Measurements from ENCODE around the gene TP53I11.

Gene TP53I11

DNA sequence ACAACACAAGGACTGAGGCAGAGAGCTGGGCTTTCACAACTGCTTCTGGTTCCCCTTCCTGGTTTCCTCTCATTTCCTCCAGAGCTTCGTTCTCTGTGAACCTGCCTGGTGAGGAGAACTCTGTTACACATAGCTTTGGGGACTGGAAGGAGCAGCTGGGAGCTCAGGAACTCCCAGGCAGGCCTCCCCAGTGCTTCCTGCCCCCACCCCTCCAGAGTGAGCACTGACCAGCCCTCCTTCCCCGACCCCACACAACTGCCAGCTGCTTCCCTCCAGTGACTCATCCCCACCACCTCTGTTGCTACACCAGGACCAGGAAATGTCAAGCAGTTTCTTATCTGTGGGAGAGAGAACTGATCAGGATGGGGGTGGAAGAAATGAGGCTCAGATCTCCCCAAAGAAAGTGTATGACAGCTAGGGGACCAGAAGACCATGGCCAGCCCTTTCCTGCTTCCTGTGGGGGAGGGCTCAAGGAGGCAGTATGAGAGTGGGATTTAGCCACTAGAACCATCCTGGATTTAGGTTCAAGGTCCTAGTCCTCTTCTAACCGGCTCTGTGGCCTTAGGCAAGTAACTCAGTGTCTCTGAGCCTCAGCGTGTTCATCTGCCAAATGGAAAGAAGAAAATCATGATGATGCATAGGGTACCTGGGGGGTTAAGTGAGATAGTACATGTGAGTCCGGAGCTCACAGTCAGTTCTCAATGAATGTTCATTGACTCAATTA, 4.5 kb upstream of the TP53I11 start:
- no peak for DNase-seq

DNA sequence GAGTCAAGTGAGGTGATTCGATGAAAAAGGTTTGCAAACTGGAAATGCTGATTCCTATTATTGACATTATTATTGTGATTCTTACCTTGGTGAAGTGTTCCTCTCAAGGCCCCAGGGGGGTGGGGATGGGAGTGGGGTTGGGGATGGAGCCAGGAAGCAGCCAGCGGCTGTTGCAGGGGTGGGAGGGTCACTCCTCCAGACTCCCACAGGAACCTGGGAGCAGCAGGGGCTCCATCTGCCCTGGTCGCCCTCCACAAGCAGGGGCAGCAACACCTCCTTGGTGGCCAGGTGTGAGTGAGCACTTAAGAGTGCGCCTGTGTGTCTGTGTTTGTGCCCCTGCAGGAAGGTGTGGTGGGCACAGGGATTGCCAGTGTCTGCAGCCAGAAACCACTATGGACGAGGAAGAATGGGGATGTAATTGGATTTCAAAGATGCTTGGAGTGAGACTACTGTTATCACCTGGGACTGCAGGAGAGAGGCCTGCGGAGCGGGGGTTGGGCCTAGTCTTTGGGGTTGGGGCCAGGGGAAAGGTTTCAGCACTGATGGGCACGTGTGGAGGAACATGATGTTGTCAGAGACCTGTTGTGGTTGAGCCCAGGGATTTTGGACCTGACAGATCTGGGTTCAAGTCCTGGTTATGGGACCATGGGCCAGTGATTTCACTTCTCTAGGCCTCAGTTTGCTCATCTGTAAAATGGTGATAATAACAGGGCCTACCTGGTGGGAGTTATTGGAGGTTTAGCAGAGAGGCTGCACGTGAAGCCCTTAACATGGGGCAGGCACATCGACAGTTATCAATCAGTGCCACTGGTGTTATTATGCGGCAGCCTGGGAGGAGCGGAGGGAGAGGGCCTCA, 3.6 kb upstream of the TP53I11 start:
- DNase-seq = no peak

DNA sequence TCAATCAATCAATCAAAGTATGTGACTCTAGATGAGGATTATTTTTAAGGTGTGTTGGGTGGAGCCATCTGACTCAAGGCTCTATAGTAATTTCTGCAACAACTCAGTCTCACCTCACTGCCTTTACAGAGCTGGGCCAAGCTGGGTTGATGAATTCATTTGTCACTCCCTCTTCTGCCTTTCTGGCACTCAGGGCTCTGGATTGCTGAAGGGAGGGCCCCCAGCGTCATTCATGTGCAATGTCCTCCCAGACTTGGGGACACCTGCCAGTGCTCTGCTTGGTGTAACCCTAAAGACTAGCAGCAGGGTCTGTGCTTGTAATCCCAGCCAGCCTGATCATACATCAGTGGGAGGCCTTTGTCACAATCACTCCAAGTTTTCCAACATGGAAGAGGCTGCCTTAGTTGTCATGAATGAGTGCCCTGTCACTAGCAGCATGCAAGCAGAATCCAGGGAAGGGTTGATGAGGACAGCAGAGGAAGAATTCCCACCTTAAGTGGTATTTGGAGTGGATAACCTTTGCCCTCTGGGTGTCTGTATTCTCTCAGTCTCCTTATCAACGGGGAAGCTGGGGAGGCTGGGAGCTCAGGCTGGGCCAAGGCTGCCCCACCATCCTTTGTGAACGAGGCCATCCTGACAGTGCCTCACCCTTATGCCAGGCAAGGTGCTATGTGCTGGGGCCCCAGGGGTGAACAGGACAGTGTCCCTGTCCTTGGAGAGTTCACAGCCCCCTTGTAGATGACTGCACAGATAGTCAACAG, 2.0 kb upstream of the TP53I11 start:
- DNase-seq = no peak

DNA sequence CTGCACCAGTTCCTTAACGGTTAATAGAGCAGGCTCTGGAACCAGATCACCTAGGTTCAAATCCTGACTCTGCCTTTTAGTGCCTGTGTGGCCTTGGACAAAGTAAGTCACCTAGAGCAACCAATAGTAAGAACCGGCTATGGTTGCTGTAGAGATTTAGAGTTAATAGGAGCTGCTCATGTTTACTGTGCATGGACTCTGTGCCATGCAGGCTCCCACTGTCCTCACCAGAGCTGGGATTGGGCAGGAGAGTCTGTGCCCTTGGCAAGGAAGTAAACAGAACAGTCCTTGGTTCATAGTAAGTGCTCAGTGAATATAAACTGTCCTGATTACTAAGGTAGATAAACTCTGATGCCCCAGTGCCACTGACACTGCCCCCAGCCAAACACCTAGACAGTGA, 1.4 kb upstream of the TP53I11 start:
- DNase-seq = no peak

DNA sequence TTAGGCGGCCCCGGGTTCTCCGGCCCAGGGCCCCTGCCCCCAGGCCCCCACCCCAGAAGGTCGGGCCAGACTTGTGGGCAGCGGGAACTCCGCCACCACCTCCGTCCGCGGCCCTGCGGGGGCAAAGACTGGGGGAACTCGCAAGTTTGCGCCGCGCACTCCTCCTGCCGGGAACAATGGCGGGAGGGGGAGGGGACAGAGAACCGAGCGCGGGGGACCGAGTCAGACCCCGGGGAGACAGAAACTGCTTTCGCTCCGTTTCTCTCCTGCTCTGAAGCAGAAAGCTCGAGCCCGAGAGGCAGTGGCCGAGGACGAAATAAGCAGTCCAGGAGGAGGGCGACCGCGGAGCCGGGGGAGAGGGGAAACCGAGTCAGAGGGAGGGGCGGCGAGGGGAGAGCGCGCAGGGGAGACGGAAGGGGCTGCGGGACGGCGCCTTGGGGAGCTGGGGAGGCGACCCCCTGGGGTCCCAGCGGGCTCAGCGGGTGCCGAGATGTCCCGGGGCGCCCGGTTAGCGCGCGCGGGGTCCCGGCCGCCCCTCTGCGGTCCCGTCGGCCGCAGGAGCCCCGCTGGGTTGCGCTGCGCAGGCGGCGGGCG, 555 bp downstream of the TP53I11 start:
- DNase-seq = no peak

DNA sequence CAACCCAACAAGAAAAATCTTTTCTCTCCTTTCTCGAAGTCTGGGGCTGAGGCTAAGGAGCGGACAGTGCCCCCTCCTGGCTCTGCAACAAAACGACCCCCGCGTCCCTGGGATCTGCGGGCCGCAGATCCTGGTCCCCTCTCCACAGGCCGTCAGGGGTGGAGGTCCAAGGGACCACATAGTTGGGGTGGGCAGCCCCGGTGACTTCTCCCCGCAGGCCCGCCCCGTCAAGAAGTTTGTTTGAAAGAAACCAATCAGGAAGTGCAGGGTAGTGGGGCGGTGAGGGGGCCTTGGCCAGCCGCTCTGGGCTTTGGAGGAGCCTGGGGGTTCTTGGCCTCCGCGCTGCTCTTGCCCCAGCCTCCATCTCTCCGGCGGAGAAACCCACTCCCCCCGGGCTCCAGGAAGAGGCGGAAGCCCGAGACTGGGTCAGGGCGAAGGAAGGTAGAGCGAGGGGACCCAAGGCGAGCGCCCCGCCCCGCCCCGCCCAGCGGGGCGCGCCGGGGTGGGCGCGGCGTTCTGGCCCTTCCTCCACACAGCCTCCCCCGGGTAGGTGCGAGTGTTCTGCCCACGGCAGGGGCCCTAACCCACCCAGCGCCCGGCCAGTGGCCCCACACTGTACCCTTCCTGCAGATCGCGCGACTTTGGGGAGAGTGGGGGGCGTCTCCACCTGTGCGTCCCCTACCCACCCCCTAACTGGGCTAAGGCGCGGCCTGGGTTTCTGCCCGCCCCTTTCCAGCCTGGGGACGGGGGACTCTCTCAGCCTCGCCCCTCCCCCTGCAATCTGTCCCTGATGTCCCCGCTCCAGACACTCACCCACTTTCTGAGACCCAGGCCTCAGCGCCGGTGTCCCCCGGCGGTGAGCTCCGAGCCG, 1.3 kb downstream of the TP53I11 start:
- no peak for DNase-seq

DNA sequence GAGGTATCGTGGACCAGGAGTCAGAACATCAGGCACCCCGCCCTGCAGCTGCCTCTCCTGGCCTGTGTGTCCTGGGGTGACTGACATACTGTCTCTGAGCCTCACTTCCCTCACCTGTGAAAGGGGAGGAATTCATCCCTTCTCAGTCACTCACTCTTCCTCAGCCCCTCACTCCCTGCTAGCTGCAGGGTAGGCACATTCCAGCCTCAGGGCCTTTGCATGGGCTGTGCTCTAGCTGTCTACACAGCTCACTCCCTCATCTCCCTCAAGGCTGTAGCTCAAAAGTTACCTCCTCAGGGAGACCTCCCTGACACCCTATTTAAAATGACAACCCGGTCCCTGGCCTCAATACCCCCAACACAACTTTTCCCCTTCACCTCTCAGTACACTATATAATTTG, 2.5 kb downstream of the TP53I11 start:
- DNase-seq = no peak

DNA sequence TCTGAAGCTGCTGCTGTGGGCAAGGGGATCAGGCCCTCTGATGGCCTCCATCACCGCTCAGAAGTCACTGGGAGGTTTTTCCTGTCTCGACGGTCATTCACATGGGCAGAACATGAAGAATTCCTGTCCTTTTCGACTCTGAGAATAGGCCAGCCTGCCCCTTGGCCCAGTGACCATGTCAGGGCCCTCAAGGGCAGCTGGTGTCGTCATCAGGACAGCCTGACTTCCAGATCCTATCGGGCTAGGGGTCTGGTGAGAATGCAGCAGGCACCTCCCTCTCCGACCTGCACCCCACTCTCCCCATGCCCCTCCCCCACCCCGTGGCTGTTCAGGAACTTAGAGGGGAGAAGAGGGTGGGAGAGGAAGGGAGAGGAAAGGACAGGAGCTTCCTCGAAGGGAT, 3.6 kb downstream of the TP53I11 start:
- no peak for DNase-seq

DNA sequence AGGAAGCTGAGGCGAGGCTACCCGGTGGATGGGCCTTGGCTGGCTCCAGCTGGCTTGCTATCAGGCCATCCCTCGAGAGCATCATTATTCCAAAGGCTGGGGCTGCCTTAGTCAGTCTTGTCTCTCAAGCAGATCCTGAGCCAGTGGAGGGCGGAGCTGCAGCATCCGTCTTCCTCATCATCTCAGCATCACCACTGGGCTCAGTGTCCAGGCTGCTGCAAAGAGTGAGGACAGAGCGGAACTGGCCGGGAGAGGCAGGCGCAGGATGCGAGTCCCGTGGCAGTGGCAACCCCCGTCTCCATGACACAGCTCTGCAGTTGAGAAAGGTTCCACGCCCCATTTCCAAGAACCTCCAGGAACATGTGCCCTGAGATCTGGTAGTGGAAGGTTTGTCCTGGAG, 4.4 kb downstream of the TP53I11 start:
- DNase-seq = no peak

DNA sequence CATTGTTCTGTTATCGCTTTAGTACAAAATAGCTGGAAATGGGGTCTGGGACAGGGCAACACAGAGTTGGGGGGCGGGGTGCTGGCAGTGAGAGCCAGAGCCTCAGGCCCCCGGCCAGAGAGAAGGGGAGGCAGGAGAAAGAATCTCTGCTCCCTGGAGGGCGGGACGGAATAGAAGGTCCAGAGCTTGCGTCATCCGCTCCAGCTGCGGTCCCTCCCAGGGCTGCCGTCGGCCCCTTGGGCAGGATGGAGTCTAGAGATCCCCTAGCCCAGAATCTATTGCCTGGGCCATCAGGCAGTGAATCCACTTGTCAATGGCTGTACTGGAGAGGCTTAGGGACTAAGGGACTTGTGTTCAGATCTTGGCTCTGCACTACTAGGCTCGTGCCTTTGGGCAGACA, 5.0 kb downstream of the TP53I11 start:
- DNase-seq = no peak

DNA sequence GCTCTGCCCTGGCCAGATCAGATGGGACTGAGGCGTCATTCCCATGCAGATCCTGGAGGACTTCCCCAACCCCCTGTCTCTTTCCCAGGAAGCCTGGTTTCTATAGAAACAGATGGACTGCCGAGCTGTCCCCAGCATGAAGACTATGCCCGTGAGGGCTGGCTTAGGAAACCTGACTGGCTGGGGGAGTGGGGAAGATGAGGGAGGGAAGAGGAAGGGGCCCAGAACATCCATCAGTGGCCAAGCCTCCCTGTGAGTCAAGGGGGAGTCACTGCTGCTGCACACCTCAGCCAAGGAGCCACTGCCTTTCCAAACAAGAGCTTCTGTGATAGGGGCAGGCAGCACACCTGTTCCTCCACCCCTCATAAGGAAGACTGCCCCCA, 5.8 kb downstream of the TP53I11 start:
- no peak for DNase-seq

DNA sequence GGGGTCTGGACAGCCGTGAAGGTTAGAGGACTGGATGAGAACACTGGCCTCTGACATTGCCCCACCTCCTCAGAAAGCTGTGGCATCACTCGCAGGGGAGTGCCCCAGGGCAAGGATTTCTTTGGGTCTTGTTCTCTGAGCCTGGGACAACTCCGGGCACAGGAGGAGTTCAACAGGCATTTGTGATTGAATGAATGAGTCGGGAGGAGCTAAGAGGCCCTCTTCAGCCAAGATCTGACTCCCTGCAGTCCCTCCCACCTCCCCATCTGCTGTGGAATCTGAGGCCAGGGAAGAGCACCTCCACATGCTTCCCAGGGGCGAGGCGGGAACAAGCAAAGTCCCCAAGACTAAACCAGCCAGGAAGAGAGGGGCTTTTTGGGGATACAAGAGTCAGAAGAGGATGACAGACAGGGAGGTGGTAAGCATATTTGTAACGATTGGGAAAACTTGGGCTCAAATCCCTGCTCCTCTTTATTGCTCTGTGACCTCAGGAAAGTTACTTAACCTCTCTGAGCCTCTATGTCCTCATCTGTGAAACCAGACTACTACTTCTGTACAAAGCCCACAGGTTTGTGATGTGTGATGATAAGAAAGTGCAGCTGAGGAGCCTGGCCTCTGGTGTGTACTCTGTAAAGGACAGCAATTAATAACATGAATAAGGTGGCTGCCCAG, 6.4 kb downstream of the TP53I11 start:
- DNase-seq = no peak

DNA sequence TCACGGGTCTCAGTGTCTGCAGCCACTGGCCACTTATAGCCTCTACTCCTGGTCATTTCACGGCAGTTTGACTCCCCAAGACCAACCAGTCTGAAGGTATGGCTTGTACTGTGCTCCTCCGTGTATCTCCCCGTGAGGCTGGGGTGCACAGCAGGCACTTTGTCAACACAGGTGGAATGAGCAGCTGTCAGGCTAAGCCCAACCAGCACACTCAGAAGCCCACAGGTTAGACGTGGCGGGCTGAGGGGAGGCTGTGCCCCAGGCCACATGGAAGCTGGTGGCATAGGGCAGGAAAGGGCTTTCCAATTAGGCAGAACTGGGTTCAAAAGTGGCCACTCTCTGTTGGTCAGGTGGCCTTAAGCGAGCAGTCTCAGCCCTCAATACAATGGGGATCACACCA, 7.0 kb downstream of the TP53I11 start:
- no peak for DNase-seq

DNA sequence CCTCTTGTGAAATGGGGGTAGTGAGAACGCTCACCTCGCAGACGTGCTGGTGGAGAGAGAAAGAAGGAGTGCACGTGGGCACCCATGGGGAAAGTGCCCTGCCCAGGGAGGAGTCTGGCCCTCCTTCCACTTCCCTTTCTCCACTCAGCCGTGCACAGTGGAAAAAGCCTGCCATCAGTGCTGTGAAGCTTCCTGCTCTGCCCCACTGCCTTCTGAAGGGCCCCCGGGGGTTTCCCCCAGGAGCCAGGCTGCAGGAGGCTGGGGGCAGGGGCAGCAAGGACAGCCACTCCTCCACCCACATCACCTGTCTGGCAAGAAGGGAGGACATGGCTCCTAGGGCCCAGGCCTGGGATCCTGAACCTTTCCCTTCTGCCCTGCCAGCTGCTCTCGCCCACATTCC, 7.6 kb downstream of the TP53I11 start:
- DNase-seq = no peak

DNA sequence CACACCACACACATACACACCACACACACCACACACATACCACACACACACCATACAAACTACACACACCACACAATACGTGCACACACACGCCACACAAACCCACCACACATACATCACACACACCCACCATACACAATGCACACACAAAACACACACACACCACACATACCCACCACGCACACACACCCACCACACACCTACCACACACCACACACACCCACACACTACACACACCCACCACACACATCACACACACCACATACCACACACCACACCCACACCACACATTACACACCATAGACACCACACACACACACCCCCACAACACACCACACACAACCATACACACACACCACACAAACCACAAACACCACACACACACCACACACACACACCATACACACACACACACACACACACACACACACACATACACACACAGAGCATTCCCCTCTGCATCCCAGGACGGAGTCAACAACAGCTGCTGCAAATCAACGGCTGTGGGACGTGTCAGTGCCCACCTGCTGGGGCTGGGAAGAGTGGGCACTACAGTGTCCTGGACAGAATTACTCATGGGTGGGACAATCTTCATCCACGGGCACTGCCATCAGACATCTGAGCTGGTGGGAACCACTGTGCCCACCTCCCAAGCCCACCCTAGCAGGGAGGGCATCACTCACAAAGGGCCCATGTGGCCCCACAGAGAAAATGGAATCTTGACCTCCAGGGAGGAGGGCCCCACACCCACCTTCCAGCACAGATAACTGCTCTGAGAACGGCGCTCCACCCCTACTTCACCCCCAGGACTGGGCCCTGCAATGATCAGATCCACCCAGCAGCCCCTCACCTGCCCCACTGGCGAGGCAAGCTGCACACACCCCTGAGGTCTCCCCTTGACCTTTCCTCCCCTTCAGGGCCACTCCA, 8.4 kb downstream of the TP53I11 start:
- no peak for DNase-seq

DNA sequence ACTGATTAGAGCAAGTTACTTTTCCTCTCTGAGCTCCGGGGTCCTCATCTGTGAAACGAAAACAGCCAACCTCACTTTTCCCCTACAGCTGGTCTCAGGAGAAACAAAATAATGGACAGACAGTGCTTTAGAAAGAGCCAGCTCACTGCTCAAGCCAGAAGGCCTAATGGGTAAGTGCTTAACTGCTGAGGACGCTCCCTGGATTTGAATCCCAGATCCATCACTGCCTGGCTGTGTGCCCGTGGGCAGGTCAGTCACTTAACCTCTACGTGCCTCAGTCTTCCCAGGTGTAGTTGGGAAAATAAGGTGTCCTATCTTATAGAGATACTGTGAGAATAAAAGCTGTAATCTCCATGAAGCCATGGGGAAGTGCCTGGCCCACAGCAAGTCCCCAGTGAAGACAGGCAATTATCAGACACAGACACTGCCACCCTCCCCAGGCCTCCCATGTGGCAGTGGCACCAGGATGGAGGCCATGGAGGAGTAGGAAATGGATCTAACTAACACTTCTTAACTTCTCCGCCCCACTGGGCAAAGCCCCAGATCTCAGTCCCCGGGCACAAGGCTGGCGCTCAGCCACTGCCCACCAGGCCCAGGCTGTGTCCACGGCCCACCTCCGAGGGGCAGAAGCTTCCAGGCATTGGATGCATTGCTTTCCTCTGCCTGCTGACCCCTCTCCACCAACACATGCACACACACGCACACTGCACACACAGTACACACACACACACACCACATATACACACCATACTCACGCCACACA, 9.2 kb downstream of the TP53I11 start:
- no peak for DNase-seq

DNA sequence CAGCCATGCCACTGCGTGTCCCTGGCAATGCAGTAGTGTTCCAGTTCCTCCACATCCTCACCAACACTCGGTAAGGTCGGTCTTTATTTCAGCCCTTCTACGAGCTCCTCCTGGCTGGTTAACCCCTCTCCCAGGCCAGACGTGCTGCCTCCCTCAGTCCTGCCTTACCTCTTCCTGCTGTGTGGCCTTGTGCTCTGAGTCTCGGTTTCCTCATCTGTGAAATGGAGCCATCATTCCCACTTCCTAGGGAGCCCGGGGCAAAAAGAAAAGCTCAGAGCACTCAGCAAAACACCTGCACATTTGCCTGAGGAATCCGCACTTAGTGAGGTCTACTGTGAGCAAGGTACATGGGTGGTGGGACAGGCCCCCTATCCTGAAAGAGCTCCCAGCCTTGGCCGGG, 9.8 kb downstream of the TP53I11 start:
- no peak for DNase-seq

DNA sequence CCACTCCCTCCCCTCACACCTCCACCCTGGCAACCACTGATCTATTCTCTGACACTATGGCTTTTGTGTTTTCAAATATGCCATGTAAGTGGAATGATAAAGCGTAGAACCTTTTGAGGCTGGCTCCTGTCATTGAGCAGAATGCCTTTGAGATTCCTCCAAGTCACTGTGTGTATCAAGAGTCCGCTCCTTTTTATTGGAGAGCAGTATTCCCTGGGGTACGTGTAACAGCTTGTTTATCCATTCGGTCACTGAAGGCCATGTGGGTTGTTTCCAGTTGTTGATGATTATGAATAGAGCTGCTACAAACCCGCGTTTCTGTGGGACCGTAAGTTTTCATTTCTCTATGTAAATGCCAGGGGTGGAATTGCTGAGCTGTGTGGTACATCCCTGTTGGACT, 10.3 kb downstream of the TP53I11 start:
- no peak for DNase-seq

DNA sequence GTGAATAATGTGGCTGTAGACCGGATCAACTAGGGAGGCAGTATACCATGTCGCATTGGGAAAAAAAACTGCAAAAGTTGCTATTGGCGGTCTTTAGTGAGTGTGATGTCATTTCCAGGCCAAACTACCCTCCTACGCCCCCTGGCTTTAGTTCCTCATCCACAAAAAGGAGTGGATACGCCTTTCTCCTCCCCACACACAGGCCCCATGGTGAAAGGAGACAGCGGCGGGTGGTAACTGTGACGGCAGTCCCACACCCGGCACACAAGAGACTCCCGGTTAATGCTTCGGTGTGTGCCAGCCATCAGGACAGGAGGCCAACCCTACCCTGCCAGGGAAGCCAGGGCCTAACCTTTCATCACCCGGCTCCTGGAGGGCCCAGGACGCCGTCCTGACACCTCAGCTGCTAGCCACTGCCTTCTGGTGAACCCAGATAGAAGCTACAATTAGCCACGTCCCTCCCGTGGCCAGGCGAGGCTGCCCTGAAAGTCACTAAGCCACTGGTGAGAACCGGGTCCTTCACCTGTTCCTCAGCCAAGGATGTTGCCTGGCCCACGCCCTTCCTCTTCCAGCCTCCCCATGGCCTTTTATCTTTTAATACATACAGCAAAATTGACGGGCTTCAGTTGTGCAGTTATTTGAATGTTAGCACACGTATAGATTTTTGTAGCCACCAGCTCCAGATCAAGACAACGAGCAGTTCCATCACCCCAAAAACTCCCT, 10.8 kb downstream of the TP53I11 start:
- DNase-seq = no peak

Data from effector CD4-positive, alpha-beta T cell (primary cell).